ENCODE measurements around the gene ERP29.
"Not testable (repeated sequence)": the region's sequence is repeated elsewhere in the genome, so short reads cannot be mapped to it uniquely, and the experiment has no call there.

Gene ERP29

GRCh38 chr12:112035219-112035785, 22.1 kb downstream of the ERP29 start:
- H3K9me3 ChIP-seq (ENCODE audit: severe bottlenecking) = no peaks in the 10 kb centered on the region
- H3K27ac ChIP-seq = no peak overlapping the region
- DNase-seq = no peak
- no peak overlapping the region for H3K4me3 ChIP-seq (ENCODE audit: low read depth, low read length)
- no peak for TF ChIP-seq CTCF (IDR thresholded peaks at IDR 0.05; ENCODE audit: low read depth, low read length)
- H3K36me3 ChIP-seq = peaks cover 81% of the 10 kb centered on the region
- H3K27me3 ChIP-seq (ENCODE audit: insufficient read depth, low read depth, severe bottlenecking) = no peaks in the 10 kb centered on the region

GRCh38 chr12:112036614-112037013, 23.4 kb downstream of the ERP29 start:
- not testable (repeated sequence) for H3K9me3 ChIP-seq (ENCODE audit: severe bottlenecking); DNase-seq; H3K27me3 ChIP-seq (ENCODE audit: insufficient read depth, low read depth, severe bottlenecking); H3K4me3 ChIP-seq (ENCODE audit: low read depth, low read length); H3K27ac ChIP-seq
- peaks cover 83% of the 10 kb centered on the region for H3K36me3 ChIP-seq

- H3K36me3 ChIP-seq = peaks cover 89% of the 10 kb centered on the region
- no peak overlapping the region for H3K4me3 ChIP-seq (ENCODE audit: low read depth, low read length)
- TF ChIP-seq CTCF (IDR thresholded peaks at IDR 0.05; ENCODE audit: low read depth, low read length) = no peak
- no peaks in the 10 kb centered on the region for H3K9me3 ChIP-seq (ENCODE audit: severe bottlenecking)
- no peak overlapping the region for H3K27ac ChIP-seq
- H3K27me3 ChIP-seq (ENCODE audit: insufficient read depth, low read depth, severe bottlenecking) = no peaks in the 10 kb centered on the region
- DNase-seq = no peak
Observed at GRCh38 chr12:112046003-112046402, 32.8 kb downstream of the ERP29 start.

- H3K4me3 ChIP-seq (ENCODE audit: low read depth, low read length) = no peak overlapping the region
- H3K27ac ChIP-seq = no peak overlapping the region
- peaks cover 96% of the 10 kb centered on the region for H3K36me3 ChIP-seq
- DNase-seq = no peak
- H3K27me3 ChIP-seq (ENCODE audit: insufficient read depth, low read depth, severe bottlenecking) = no peaks in the 10 kb centered on the region
- H3K9me3 ChIP-seq (ENCODE audit: severe bottlenecking) = no peaks in the 10 kb centered on the region
- no peak for TF ChIP-seq CTCF (IDR thresholded peaks at IDR 0.05; ENCODE audit: low read depth, low read length)
Observed at GRCh38 chr12:112049351-112049750, 36.1 kb downstream of the ERP29 start.

GRCh38 chr12:112061137-112061536, 47.9 kb downstream of the ERP29 start:
- no peaks in the 10 kb centered on the region for H3K9me3 ChIP-seq (ENCODE audit: severe bottlenecking)
- H3K27me3 ChIP-seq (ENCODE audit: insufficient read depth, low read depth, severe bottlenecking) = no peaks in the 10 kb centered on the region
- DNase-seq = no peak
- no peak for TF ChIP-seq CTCF (IDR thresholded peaks at IDR 0.05; ENCODE audit: low read depth, low read length)
- peaks cover 82% of the 10 kb centered on the region for H3K36me3 ChIP-seq
- no peak overlapping the region for H3K4me3 ChIP-seq (ENCODE audit: low read depth, low read length)
- H3K27ac ChIP-seq = no peak overlapping the region

- Histone ChIP-seq H3K27me3 (ENCODE audit: insufficient read depth, low read depth, severe bottlenecking) (no peaks in the 10 kb centered on the region), H3K4me3 (ENCODE audit: low read depth, low read length) (no peak overlapping the region), H3K9me3 (ENCODE audit: severe bottlenecking) (no peaks in the 10 kb centered on the region), H3K27ac (no peak overlapping the region), H3K36me3 (peaks cover 84% of the 10 kb centered on the region)
- TF ChIP-seq CTCF (IDR thresholded peaks at IDR 0.05; ENCODE audit: low read depth, low read length) = no peak
- DNase-seq = no peak
Observed at GRCh38 chr12:112063273-112063672, 50.0 kb downstream of the ERP29 start.

All from WERI-Rb-1 (cell line).